Psoas muscle (tissue), 8 donors: ENCODE results near the gene ARL6IP5. TPM values are rescaled to one million over a fixed set of nuclear protein-coding genes. Genes with fewer than 3 reads are reported as not detected.
A peak's percentile ranks its signal among the peaks of the same experiment; 100 is the strongest.

Source experiments
- ATAC-seq, 4 donors: fragments of 200-7000 bp; cut with Tn5 transposase; one replicate each; pipeline ENCODE4 v1.9.1; 2020; ENCODE audit warnings: moderate library complexity in 3 of 4, mild to moderate bottlenecking in 2 of 4
- DNase-seq, 2 donors: peaks; one replicate each; pipeline ENCODE4 v3.0.0-alpha.2; 2020
- H3K27ac ChIP-seq: fragments of 200-600 bp; one replicate; pipeline ENCODE4 v1.8.0; 2022
- H3K27me3 ChIP-seq, 3 donors: fragments of 200-600 bp in 1 of 3; one replicate each; pipeline versions ENCODE4 v1.6.1 to v1.8.0; 2013 to 2022; ENCODE audit warnings: low read length in 2 of 3, mild to moderate bottlenecking in 2 of 3, moderate library complexity in 1 of 3; ENCODE audit not compliant: insufficient read depth in 3 of 3
- H3K36me3 ChIP-seq, 2 donors: fragments of 200-600 bp in 1 of 2; one replicate each; pipeline versions ENCODE4 v1.6.1 to v1.8.0; 2013 to 2022; ENCODE audit warnings: low read depth in 1 of 2, mild to moderate bottlenecking in 1 of 2, moderate library complexity in 1 of 2; ENCODE audit not compliant: insufficient read depth in 1 of 2
- H3K4me1 ChIP-seq: fragments of 200-600 bp; one replicate; pipeline ENCODE4 v1.8.0; 2022
- H3K4me3 ChIP-seq: fragments of 200-600 bp; one replicate; pipeline ENCODE4 v1.8.0; 2022; ENCODE audit warnings: mild to moderate bottlenecking
- H3K9me3 ChIP-seq: fragments of 200-600 bp; one replicate; pipeline ENCODE4 v1.8.0; 2022
- CTCF ChIP-seq: fragments of 200-600 bp; IDR thresholded peaks from one replicate; pipeline ENCODE4 v1.8.0; 2022; ENCODE audit warnings: antibody characterized with exemption
- WGBS, 3 donors: extraction: QIAGEN DNeasy Blood & Tissue Kit; methylation state at CpG; one replicate each; pipeline versions ENCODE4 v1.1.6 to v1.1.7; 2013; 5-methylcytosine and 5-hydroxymethylcytosine counted together
- intact Hi-C, 2 donors: fragments of 100-400 bp; cut with DNase I; formaldehyde crosslinking; loops; one replicate each; pipeline versions ENCODE4 v1.11.0 to v1.14.2; 2022
- polyA plus RNA-seq, 3 donors: library from polyadenylated mRNA; stranded (reverse); fragments of 200-250 nt; gene quantifications; one replicate each; pipeline ENCODE4 v1.2.3, GENCODE V29; 2013
- total RNA-seq, 4 donors: library from RNA; stranded (reverse); fragmentation: NEBNext Ultra II Directional in 2 of 4; extraction: Animal tissue kit (Norgen Biotek cat#: 25700) in 2 of 4; gene quantifications; one replicate each; pipeline versions ENCODE4 v1.2.1 to v1.2.4, GENCODE V29; 2021 to 2023
- donor health status: healthy with polysubstance abuse.
- donor health status: DM: no; HTN: no; CAD: no; lungs with moderate emphysema.
- donor health status: Bipolar disorder and iron deficiency.
- donor health status: healthy.
- donor health status: DM: yes; HTN: yes; CAD: no.
- donor health status: DM: no; HTN: no; CAD: no.
- donor health status: DM: no; HTN: no; CAD: no.
- donor health status: DM: yes; HTN: yes; CAD: no.

ARL6IP5 gene
- total and polyA plus RNA-seq, 7 donors: 82.1 to 191 (median 146) TPM

- TF ChIP-seq CTCF: no peak
- H3K27ac ChIP-seq: peak overlapping the region; percentile 98
- H3K27me3 ChIP-seq: no peaks in the 10 kb centered on the region
- peaks cover 68% of the 10 kb centered on the region for H3K4me1 ChIP-seq
- WGBS, 3 donors: 60 to 92% (median 64%) methylated on average over 4 of the region's 4 CpGs
- H3K9me3 ChIP-seq: no peaks in the 10 kb centered on the region
- peaks cover 13 to 53% of the 10 kb centered on the region in 2 donors for H3K36me3 ChIP-seq
- intact Hi-C loops: no loop called here
- DNase-seq: no peak
- no peak for ATAC-seq
- no peak overlapping the region for H3K4me3 ChIP-seq
Observed at GRCh38 chr3:69099576-69099975, 14.8 kb downstream of the ARL6IP5 start.

DNA sequence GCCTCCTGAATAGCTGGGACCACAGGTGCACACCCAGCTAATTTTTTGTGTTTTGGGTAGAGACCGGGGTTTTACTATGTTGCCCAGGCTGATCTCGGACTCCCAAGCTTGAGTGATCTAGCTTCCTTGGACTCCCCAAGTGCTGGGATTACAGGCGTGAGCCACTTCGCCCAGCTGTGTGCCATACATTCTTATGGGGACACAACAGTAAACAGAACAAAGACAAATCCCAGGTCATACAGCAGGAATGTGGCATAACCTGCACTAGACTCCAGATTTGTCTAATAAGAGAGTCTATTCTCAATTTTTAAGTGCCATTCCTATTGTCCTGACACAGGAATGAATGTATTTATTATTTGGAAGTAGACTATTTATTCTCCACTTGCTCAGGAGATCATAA lies 17.6 kb downstream of the ARL6IP5 start:
- DNase-seq (no peak), ATAC-seq (peak in 3 of 4 donors; percentile 30 to 34 (median 31))
- Histone ChIP-seq H3K9me3 (no peaks in the 10 kb centered on the region), H3K27ac (peak overlapping the region; percentile 98), H3K4me3 (no peak overlapping the region), H3K36me3 (peaks cover 9 to 77% of the 10 kb centered on the region in 2 donors), H3K27me3 (no peaks in the 10 kb centered on the region), H3K4me1 (peaks cover 59% of the 10 kb centered on the region)
- no peak for TF ChIP-seq CTCF
- intact Hi-C loops: no loop called here
- WGBS, 3 donors: 75 to 89% (median 76%) methylated on average over 4 of the region's 4 CpGs

- H3K36me3 ChIP-seq: peaks cover 9 to 83% of the 10 kb centered on the region in 2 donors
- no peak overlapping the region for H3K4me3 ChIP-seq
- TF ChIP-seq CTCF: no peak
- H3K27ac ChIP-seq: peak overlapping the region; percentile 98
- peaks cover 52% of the 10 kb centered on the region for H3K4me1 ChIP-seq
- intact Hi-C loops: no loop called here
- no peak for DNase-seq
- no peaks in the 10 kb centered on the region for H3K27me3 ChIP-seq
- H3K9me3 ChIP-seq: no peaks in the 10 kb centered on the region
- peak; percentile 84 to 94 (median 90) for ATAC-seq
- WGBS, 3 donors: 29 to 60% (median 48%) methylated on average over 3 of the region's 3 CpGs
Observed at GRCh38 chr3:69103123-69103522, 18.4 kb downstream of the ARL6IP5 start.

- DNase-seq: no peak
- Histone ChIP-seq H3K4me1 (peaks cover 57% of the 10 kb centered on the region), H3K4me3 (no peak overlapping the region), H3K36me3 (peaks cover 9 to 86% of the 10 kb centered on the region in 2 donors), H3K27me3 (no peaks in the 10 kb centered on the region), H3K27ac (peak overlapping the region; percentile 98), H3K9me3 (no peaks in the 10 kb centered on the region)
- intact Hi-C loops: no loop called here
- ATAC-seq: no peak
- TF ChIP-seq CTCF: no peak
- WGBS, 3 donors: 66 to 81% (median 71%) methylated on average over 8 of the region's 8 CpGs
Observed at GRCh38 chr3:69104586-69104985, 19.8 kb downstream of the ARL6IP5 start.

- TF ChIP-seq CTCF: no peak
- no peaks in the 10 kb centered on the region for H3K27me3 ChIP-seq
- 36 to 53% (median 39%) methylated on average over 3 of the region's 3 CpGs for WGBS, 3 donors
- DNase-seq (no peak), ATAC-seq (no peak)
- no peaks in the 10 kb centered on the region for H3K9me3 ChIP-seq
- peak overlapping the region; percentile 98 for H3K27ac ChIP-seq
- intact Hi-C loops: no loop called here
- H3K4me3 ChIP-seq: no peak overlapping the region
- H3K36me3 ChIP-seq: peaks cover 9 to 78% of the 10 kb centered on the region in 2 donors
- H3K4me1 ChIP-seq: peaks cover 58% of the 10 kb centered on the region
Observed at GRCh38 chr3:69105320-69105719, 20.6 kb downstream of the ARL6IP5 start.
